SK-N-DZ (cell line): Measurements from ENCODE around the gene OR2A7.
"Not testable (repeated sequence)": the region's sequence is repeated elsewhere in the genome, so short reads cannot be mapped to it uniquely, and the experiment has no call there.

ENCODE experiments used
- DNase-seq: peaks from one replicate; pipeline ENCODE4 v3.0.0-alpha.2; 2015; ENCODE audit warnings: low spot score

The OR2A7 gene

GRCh38 chr7:144252307-144252706, 12.3 kb downstream of the OR2A7 start:
- DNase-seq: not testable (repeated sequence)

GRCh38 chr7:144247674-144248330, 16.8 kb downstream of the OR2A7 start:
- not testable (repeated sequence) for DNase-seq

GRCh38 chr7:144246967-144247366, 17.6 kb downstream of the OR2A7 start:
- DNase-seq: not testable (repeated sequence)

- not testable (repeated sequence) for DNase-seq
These were observed 19.2 kb downstream of the OR2A7 start for GRCh38 chr7:144245372-144245771.

- DNase-seq: not testable (repeated sequence)
These were observed 25.2 kb downstream of the OR2A7 start, which contains the start of gene OR2A42 for GRCh38 chr7:144239365-144239764. TSS of gene OR2A42 (minus strand) at chr7:144239605. CDS start at chr7:144232843, 6,762 bp downstream.

GRCh38 chr7:144238530-144239082, 26.0 kb downstream of the OR2A7 start:
- not testable (repeated sequence) for DNase-seq

GRCh38 chr7:144233039-144233438, 31.6 kb downstream of the OR2A7 start:
- not testable (repeated sequence) for DNase-seq

- DNase-seq: not testable (repeated sequence)
These were observed 33.6 kb downstream of the OR2A7 start for GRCh38 chr7:144231027-144231426.

GRCh38 chr7:144228810-144229209, 35.8 kb downstream of the OR2A7 start:
- DNase-seq: not testable (repeated sequence)

- not testable (repeated sequence) for DNase-seq
These were observed 37.7 kb downstream of the OR2A7 start for GRCh38 chr7:144226866-144227265.

- DNase-seq: not testable (repeated sequence)
These were observed 40.9 kb downstream of the OR2A7 start for GRCh38 chr7:144223675-144224074.

GRCh38 chr7:144220531-144220930, 44.1 kb downstream of the OR2A7 start:
- DNase-seq: not testable (repeated sequence)

GRCh38 chr7:144219149-144219548, 45.4 kb downstream of the OR2A7 start:
- DNase-seq: not testable (repeated sequence)

GRCh38 chr7:144218581-144218980, 46.0 kb downstream of the OR2A7 start:
- DNase-seq: not testable (repeated sequence)

- not testable (repeated sequence) for DNase-seq
These were observed 47.4 kb downstream of the OR2A7 start for GRCh38 chr7:144217200-144217599.
